Measurements from ENCODE around the gene GALNT13.

GALNT13 gene

DNA sequence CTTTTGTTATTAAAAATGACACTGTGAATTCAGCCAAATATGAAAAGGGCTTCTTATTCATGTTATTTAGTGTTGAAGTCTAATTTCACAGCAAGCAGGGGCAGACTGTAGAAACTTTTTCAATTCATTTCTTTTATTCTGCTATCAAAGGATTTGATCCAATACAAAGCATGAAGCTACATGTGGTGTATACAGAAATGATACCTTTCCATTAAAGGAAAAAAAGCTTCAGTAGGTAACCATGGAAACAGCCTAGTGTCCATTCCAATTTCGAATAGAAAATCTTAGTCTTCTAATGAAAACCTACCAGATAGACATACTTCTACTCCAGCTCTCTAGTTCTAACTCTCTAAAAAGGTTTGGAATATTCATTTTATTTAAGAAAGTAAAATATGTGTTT, 550.5 kb downstream of the GALNT13 start:
- DNase-seq (ENCODE audit: low spot score) (no peak), ATAC-seq (ENCODE audit: low read depth) (no peak)
- Histone ChIP-seq H3K36me3 (ENCODE audit: low read depth) (no peaks in the 10 kb centered on the region), H3K27ac (ENCODE audit: poor library complexity, severe bottlenecking) (no peak overlapping the region), H3K4me3 (ENCODE audit: severe bottlenecking) (no peak overlapping the region), H3K4me1 (ENCODE audit: insufficient read depth, poor library complexity, severe bottlenecking) (no peaks in the 10 kb centered on the region), H3K27me3 (ENCODE audit: insufficient read depth, poor library complexity, severe bottlenecking) (no peaks in the 10 kb centered on the region), H3K9me3 (ENCODE audit: severe bottlenecking) (no peaks in the 10 kb centered on the region)
- TF ChIP-seq, protein P1, sequence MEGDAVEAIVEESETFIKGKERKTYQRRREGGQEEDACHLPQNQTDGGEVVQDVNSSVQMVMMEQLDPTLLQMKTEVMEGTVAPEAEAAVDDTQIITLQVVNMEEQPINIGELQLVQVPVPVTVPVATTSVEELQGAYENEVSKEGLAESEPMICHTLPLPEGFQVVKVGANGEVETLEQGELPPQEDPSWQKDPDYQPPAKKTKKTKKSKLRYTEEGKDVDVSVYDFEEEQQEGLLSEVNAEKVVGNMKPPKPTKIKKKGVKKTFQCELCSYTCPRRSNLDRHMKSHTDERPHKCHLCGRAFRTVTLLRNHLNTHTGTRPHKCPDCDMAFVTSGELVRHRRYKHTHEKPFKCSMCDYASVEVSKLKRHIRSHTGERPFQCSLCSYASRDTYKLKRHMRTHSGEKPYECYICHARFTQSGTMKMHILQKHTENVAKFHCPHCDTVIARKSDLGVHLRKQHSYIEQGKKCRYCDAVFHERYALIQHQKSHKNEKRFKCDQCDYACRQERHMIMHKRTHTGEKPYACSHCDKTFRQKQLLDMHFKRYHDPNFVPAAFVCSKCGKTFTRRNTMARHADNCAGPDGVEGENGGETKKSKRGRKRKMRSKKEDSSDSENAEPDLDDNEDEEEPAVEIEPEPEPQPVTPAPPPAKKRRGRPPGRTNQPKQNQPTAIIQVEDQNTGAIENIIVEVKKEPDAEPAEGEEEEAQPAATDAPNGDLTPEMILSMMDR (IDR thresholded peaks at IDR 0.05; ENCODE audit: poor library complexity, severe bottlenecking), result no peak

- H3K4me3 ChIP-seq (ENCODE audit: severe bottlenecking), result no peak overlapping the region
- ATAC-seq (ENCODE audit: low read depth), result peak; percentile 17; the same call in 2 of the 3 replicates
- no peak for DNase-seq (ENCODE audit: low spot score)
Observed at GRCh38 chr2:154425994-154426393, 554.3 kb downstream of the GALNT13 start.

DNA sequence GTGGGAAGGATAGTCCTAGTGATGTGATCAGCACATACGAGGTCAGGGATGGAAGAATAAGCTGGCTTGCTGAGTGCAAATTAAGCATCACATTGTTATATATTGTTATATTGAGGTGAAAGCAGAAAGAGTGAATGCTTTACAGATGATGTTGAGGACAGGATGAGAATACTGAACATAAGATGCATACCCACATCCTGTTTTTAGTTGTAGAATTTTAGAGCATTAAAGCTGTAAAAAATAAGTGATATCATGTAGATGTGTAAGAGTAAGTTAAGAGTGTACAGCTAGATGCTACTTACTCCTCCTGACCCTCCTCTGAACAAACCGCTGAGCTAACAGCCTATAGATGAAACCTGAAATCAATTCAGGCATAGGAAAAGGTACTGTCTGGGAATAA, 555.7 kb downstream of the GALNT13 start:
- Histone ChIP-seq H3K9me3 (ENCODE audit: severe bottlenecking) (no peaks in the 10 kb centered on the region), H3K4me1 (ENCODE audit: insufficient read depth, poor library complexity, severe bottlenecking) (no peaks in the 10 kb centered on the region), H3K27me3 (ENCODE audit: insufficient read depth, poor library complexity, severe bottlenecking) (no peaks in the 10 kb centered on the region), H3K27ac (ENCODE audit: poor library complexity, severe bottlenecking) (no peak overlapping the region), H3K4me3 (ENCODE audit: severe bottlenecking) (no peak overlapping the region), H3K36me3 (ENCODE audit: low read depth) (no peaks in the 10 kb centered on the region)
- ATAC-seq (ENCODE audit: low read depth), result no peak
- TF ChIP-seq, protein P1 (IDR thresholded peaks at IDR 0.05; ENCODE audit: poor library complexity, severe bottlenecking), result no peak
- no peak for DNase-seq (ENCODE audit: low spot score)

More at GRCh38 chr2:154425994-154426393, 554.3 kb downstream of the GALNT13 start:
- Histone ChIP-seq H3K36me3 (ENCODE audit: low read depth) (no peaks in the 10 kb centered on the region), H3K9me3 (ENCODE audit: severe bottlenecking) (no peaks in the 10 kb centered on the region), H3K27me3 (ENCODE audit: insufficient read depth, poor library complexity, severe bottlenecking) (no peaks in the 10 kb centered on the region), H3K4me1 (ENCODE audit: insufficient read depth, poor library complexity, severe bottlenecking) (no peaks in the 10 kb centered on the region), H3K27ac (ENCODE audit: poor library complexity, severe bottlenecking) (no peak overlapping the region)
- TF ChIP-seq, protein P1 (IDR thresholded peaks at IDR 0.05; ENCODE audit: poor library complexity, severe bottlenecking), result no peak

DNA sequence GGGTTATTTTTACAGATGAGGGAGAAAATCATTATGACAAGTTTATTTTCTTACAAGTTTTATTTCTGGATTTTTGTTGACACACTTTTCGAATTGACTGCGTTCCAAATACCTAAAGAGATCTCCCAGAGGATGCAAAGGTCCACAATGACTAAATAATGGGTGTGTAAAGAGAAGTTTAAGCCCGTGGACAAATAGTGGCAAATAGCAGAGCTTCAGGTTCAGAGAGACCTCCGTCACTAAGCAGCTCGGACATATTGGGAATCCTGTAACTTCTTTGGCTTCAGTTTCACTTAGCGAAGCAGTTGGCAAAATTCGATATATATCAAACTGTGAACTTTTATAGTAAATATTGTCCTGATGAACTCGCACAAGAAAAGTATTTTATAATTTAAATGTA, 556.3 kb downstream of the GALNT13 start:
- Histone ChIP-seq H3K9me3 (ENCODE audit: severe bottlenecking) (no peaks in the 10 kb centered on the region), H3K36me3 (ENCODE audit: low read depth) (no peaks in the 10 kb centered on the region), H3K4me1 (ENCODE audit: insufficient read depth, poor library complexity, severe bottlenecking) (no peaks in the 10 kb centered on the region), H3K27ac (ENCODE audit: poor library complexity, severe bottlenecking) (no peak overlapping the region), H3K27me3 (ENCODE audit: insufficient read depth, poor library complexity, severe bottlenecking) (no peaks in the 10 kb centered on the region), H3K4me3 (ENCODE audit: severe bottlenecking) (no peak overlapping the region)
- ATAC-seq (ENCODE audit: low read depth), result no peak
- TF ChIP-seq, protein P1 (IDR thresholded peaks at IDR 0.05; ENCODE audit: poor library complexity, severe bottlenecking), result no peak
- DNase-seq (ENCODE audit: low spot score), result no peak

DNA sequence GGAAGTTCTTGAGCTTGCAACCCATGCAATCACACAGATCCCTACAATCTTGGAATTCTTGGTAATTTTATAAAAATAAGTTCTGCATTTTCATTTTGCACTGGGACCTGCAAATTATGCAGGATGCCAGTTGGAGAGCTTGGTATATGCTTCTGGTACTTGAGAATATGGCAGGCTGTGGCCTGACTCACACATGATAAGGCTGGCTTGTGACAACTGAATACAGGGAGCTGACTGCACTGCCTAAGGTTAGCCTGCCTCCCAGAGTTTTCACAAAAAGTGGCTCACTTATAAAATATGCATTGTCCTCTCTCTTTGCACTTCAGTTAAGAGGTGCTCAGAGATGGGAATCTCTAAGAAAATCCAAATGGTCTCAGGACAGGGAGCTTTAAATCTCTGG, 561.3 kb downstream of the GALNT13 start:
- Histone ChIP-seq H3K9me3 (ENCODE audit: severe bottlenecking) (no peaks in the 10 kb centered on the region), H3K27ac (ENCODE audit: poor library complexity, severe bottlenecking) (no peak overlapping the region), H3K27me3 (ENCODE audit: insufficient read depth, poor library complexity, severe bottlenecking) (no peaks in the 10 kb centered on the region), H3K4me1 (ENCODE audit: insufficient read depth, poor library complexity, severe bottlenecking) (no peaks in the 10 kb centered on the region), H3K4me3 (ENCODE audit: severe bottlenecking) (no peak overlapping the region), H3K36me3 (ENCODE audit: low read depth) (no peaks in the 10 kb centered on the region)
- DNase-seq (ENCODE audit: low spot score) (no peak), ATAC-seq (ENCODE audit: low read depth) (no peak)
- TF ChIP-seq, protein P1 (IDR thresholded peaks at IDR 0.05; ENCODE audit: poor library complexity, severe bottlenecking), result no peak

Measured in RWPE2 (cell line).